DMS 273 (cell line): ENCODE results near the gene PIAS2.
A peak's percentile ranks its signal among the peaks of the same experiment; 100 is the strongest.

Experiments used
- DNase-seq: peaks from one replicate; lab custom pipeline; 2025; ENCODE audit not compliant: unreplicated experiment; lab: John Stamatoyannopoulos, UW

Gene PIAS2

GRCh38 chr18:46764586-46764985 lies 152.7 kb downstream of the PIAS2 start:
- no peak for DNase-seq

DNA sequence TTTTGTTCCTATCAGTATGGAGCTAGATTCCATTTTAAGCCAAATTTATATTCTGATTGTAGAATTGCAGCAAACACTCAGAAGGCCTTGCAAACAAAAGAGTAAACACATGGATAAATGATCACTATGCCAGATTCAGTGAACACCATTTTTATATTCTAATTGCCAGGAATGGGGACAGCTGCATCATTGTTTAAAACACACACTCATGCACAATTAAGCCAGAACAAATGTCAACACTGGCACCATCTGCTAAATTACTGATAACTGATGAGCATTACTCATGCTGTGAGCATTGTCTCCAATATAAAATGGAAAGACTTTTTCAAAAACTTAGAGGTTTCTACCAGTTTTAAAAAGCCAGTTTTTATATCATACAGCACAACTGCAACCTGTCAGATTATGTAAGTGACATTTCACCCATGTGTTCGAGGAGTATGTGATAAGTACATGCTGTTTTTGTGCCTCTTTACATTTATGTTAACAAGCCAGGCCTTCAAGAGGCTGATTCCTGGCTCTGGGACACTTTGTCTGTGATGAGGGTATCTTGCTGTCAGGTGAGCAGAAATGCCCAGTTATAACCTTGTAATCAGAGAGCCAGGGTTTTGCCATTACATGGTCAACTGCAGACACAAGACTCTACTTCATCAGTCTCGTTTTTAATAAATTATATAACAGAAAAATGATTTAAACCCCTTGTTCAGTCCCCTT lies 156.1 kb downstream of the PIAS2 start:
- DNase-seq: peak; percentile 72

GRCh38 chr18:46759890-46760289 lies 157.4 kb downstream of the PIAS2 start:
- peak; percentile 62 for DNase-seq

GRCh38 chr18:46756559-46757201 lies 160.6 kb downstream of the PIAS2 start, which contains the start of gene ST8SIA5:
ST8SIA5 (minus strand) TSS chr18:46757053; CDS start chr18:46756508, 545 bp downstream.
- DNase-seq: peak; percentile 76

- DNase-seq: peak; percentile 45
These were observed 161.2 kb downstream of the PIAS2 start for GRCh38 chr18:46756025-46756558.

DNA sequence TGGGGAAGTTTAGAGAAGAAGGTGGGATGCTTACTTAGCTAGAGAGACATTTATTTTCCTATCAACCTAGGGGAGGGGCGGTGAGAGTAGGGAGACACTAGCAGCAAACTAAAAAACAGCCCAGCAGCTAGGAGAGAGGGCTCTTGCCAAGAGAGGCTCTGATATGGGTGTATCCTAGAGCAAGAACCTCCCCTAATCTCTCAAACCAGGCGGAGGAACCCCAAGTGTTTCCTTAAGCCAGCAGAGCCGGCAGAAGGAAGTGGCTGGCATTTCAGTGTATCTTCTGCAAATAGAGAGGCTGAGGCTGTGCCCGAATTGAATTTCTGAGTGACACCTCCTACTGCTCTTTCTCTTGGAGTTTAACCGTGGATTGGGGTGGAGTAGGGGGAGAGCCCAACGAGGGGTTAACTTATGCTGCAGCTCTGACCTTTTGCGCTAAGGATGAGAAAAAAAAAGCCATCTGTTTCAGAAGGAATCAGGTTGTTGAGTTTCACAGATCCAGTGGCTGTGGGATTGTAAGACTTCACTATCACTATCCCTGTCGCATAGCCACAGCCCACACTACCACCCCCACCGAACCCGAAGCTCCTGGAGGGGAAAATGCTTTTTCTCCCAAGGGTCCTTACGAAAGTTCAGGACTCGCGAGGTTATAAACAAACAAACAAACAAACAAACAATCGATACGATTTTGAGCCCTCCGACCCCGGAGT lies 161.8 kb downstream of the PIAS2 start:
- DNase-seq: peak; percentile 45

DNA sequence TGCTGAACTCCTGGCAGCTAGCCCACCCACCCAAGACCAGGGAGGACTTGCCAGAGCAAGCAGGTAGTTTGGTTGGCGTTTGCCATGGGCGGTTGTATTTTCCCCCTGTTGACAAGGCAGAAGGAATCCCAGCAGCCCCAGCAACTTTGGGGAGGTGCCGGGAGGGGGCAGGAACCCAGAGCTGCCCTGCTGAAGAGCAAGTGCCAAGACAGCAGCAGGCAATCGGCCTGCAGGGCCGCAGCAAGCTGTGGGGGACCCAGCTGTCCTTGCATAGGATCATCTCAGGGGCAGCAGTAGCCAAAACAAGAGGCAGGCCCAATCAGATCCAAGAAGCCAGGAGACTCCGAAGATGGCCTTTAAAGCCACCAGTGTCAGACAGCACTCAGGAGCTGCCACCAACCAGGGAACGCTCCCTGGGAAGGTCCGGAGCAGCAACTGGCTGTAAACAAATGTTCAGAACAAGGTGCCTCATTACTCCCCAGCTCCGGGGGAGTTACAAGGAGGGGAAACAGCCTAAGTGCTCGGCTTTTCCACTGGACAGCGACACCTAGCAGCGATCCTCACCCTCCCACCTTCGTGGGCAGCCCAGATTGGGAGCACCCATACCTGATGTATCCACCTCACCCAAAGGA lies 162.5 kb downstream of the PIAS2 start:
- DNase-seq: no peak

DNA sequence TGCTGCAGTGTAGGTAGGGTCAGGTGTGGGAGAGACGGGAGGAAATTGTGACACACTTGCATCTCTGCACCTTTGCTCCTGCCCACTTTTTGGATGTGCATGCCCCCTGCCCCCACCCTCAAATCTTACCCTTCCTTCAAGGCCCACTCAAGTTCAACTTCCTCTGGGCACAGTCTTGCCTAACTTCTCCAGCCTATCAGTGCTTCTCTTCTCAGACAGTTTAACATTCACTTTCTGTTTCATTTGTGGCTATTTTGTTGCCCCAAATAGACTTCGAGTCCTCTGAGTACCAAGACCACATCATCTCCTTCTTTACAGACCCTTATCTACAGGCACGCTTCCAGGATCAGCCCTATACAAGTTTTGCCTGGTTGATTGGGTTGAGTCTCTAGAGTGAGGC lies 163.1 kb downstream of the PIAS2 start:
- DNase-seq: no peak
